Right cardiac atrium (tissue), 5 donors: ENCODE results near the gene TCIRG1. TPM values are rescaled to one million over a fixed set of nuclear protein-coding genes. Genes with fewer than 3 reads are reported as not detected.
A peak's percentile ranks its signal among the peaks of the same experiment; 100 is the strongest.
"Not testable (repeated sequence)": the region's sequence is repeated elsewhere in the genome, so short reads cannot be mapped to it uniquely, and the experiment has no call there.

Experiments used
- ATAC-seq, 2 donors: fragments of 200-7000 bp; cut with Tn5 transposase; one replicate each; pipeline versions ENCODE4 v1.8.0 to v1.9.1; 2020; ENCODE audit warnings: moderate library complexity in 2 of 2, mild to moderate bottlenecking in 1 of 2
- DNase-seq, 3 donors: peaks; one replicate each; pipeline ENCODE4 v3.0.0-alpha.2; 2020
- H3K27ac ChIP-seq: one replicate; pipeline ENCODE4 v1.5.1; 2013; ENCODE audit warnings: mild to moderate bottlenecking, low read length, control low read depth, moderate library complexity
- H3K27me3 ChIP-seq: one replicate; pipeline ENCODE4 v1.6.1; 2013; ENCODE audit not compliant: control insufficient read depth, insufficient read depth
- H3K4me1 ChIP-seq: one replicate; pipeline ENCODE4 v1.6.1; 2013; ENCODE audit warnings: low read length; ENCODE audit not compliant: control insufficient read depth, insufficient read depth
- H3K4me3 ChIP-seq: one replicate; pipeline ENCODE4 v1.5.1; 2013; ENCODE audit warnings: low read length, control low read depth
- H3K9me3 ChIP-seq: one replicate; pipeline ENCODE4 v1.6.1; 2013; ENCODE audit warnings: low read length; ENCODE audit not compliant: control insufficient read depth
- WGBS: extraction: QIAGEN DNeasy Blood & Tissue Kit; methylation state at CpG from one replicate; pipeline ENCODE4 v1.1.7; 2013; 5-methylcytosine and 5-hydroxymethylcytosine counted together
- intact Hi-C, 4 donors: fragments of 100-400 bp; cut with DNase I; formaldehyde crosslinking; loops; one replicate each; pipeline versions ENCODE4 v1.11.0 to v1.14.0; 2022 to 2023
- long read RNA-seq, 4 donors: library from polyadenylated mRNA; unstranded; transcript quantifications; one replicate each; pipeline ENCODE4 v2.0.0, GENCODE V29; 2020 to 2021
- polyA plus RNA-seq: library from polyadenylated mRNA; stranded (reverse); fragments of 200-250 nt; gene quantifications from one replicate; pipeline ENCODE4 v1.2.3, GENCODE V29; 2013
- total RNA-seq, 4 donors: library from RNA; stranded (reverse); fragmentation: NEBNext Ultra II Directional; extraction: Animal tissue kit (Norgen Biotek cat#: 25700); gene quantifications; one replicate each; pipeline ENCODE4 v1.2.1, GENCODE V29; 2021
- donor health status: healthy with polysubstance abuse.
- donor health status: DM: no; HTN: yes; CAD: no.
- donor health status: DM: no; HTN: no; CAD: no.
- donor health status: DM: no; HTN: yes; CAD: no; lungs with severe emphysema.
- donor health status: DM: yes; HTN: yes; CAD: no.

TCIRG1 gene, protein sequence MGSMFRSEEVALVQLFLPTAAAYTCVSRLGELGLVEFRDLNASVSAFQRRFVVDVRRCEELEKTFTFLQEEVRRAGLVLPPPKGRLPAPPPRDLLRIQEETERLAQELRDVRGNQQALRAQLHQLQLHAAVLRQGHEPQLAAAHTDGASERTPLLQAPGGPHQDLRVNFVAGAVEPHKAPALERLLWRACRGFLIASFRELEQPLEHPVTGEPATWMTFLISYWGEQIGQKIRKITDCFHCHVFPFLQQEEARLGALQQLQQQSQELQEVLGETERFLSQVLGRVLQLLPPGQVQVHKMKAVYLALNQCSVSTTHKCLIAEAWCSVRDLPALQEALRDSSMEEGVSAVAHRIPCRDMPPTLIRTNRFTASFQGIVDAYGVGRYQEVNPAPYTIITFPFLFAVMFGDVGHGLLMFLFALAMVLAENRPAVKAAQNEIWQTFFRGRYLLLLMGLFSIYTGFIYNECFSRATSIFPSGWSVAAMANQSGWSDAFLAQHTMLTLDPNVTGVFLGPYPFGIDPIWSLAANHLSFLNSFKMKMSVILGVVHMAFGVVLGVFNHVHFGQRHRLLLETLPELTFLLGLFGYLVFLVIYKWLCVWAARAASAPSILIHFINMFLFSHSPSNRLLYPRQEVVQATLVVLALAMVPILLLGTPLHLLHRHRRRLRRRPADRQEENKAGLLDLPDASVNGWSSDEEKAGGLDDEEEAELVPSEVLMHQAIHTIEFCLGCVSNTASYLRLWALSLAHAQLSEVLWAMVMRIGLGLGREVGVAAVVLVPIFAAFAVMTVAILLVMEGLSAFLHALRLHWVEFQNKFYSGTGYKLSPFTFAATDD
- total RNA-seq (10 to 100 TPM; 23.4 to 40.2 (median 36.6) TPM), polyA plus RNA-seq (38.3 TPM)
- long read RNA-seq, donor 1, transcript TCIRG1-201 (20 exons, 2,677 nt): major isoform, 13 of 77 reads
- long read RNA-seq, donor 1, partial matches to known transcripts: 26 of 77 reads
- long read RNA-seq, donor 1, other reads (novel, unspliced or antisense): 33 of 77 reads
- long read RNA-seq, donor 2, transcript TCIRG1-201 (20 exons, 2,677 nt): major isoform, 14 of 57 reads
- long read RNA-seq, donor 2, partial matches to known transcripts: 19 of 57 reads
- long read RNA-seq, donor 2, other reads (novel, unspliced or antisense): 24 of 57 reads
- long read RNA-seq, donor 3, transcript TCIRG1-213 (15 exons, 2,457 nt): minor isoform, 25 of 262 reads
- long read RNA-seq, donor 3, transcript TCIRG1-201 (20 exons, 2,677 nt): major isoform, 53 of 262 reads
- long read RNA-seq, donor 3, partial matches to known transcripts: 88 of 262 reads
- long read RNA-seq, donor 3, other reads (novel, unspliced or antisense): 95 of 262 reads
- long read RNA-seq, donor 4, transcript TCIRG1-201 (20 exons, 2,677 nt): major isoform, 15 of 38 reads
- long read RNA-seq, donor 4, partial matches to known transcripts: 5 of 38 reads
- long read RNA-seq, donor 4, other reads (novel, unspliced or antisense): 14 of 38 reads

- peak within 1 kb of the TSS; percentile 83 for H3K27ac ChIP-seq
- no peaks in the 10 kb centered on the region for H3K9me3 ChIP-seq
- intact Hi-C loops: loop anchor here in 2 of 4 donors (5.0 to 10.0 kb wide), 2 partner anchors 78 to 276 kb away; partner anchors contain the start of gene LRP5 (in 1 of the 2)
- peak within 1 kb of the TSS; percentile 73 for H3K4me3 ChIP-seq
- peaks cover 11% of the 10 kb centered on the region for H3K4me1 ChIP-seq
- peak; percentile 88 to 90 for ATAC-seq
- peak; percentile 89 to 96 (median 96) for DNase-seq
- no peaks in the 10 kb centered on the region for H3K27me3 ChIP-seq
- WGBS: 7% methylated on average over 51 of the region's 51 CpGs
Observed at GRCh38 chr11:68038718-68039525, at the start of gene TCIRG1. Gene TCIRG1, plus strand, starts transcription at chr11:68039025. Its CDS starts 2,247 bp downstream, at chr11:68041272.

GRCh38 chr11:67990546-67991346, 48.1 kb upstream of the TCIRG1 start:
- H3K4me3 ChIP-seq: peak overlapping the region; percentile 28
- intact Hi-C loops, H3K27ac ChIP-seq, H3K9me3 ChIP-seq, H3K4me1 ChIP-seq, H3K27me3 ChIP-seq: not testable (repeated sequence)
- peak in 1 of 3 donors; percentile 73 for DNase-seq
- WGBS: 12% methylated on average over 48 of the region's 58 CpGs
- peak; percentile 65 to 69 for ATAC-seq

- 11% methylated on average over 63 of the region's 70 CpGs for WGBS
Observed at GRCh38 chr11:67991347-67992121, 47.3 kb upstream of the TCIRG1 start.

GRCh38 chr11:67993821-67994220, 45.0 kb upstream of the TCIRG1 start:
- H3K9me3 ChIP-seq, ATAC-seq, intact Hi-C loops, DNase-seq, H3K4me3 ChIP-seq, H3K27me3 ChIP-seq, H3K4me1 ChIP-seq, H3K27ac ChIP-seq: not testable (repeated sequence)
- WGBS: 48% methylated on average over 12 of the region's 12 CpGs

More at GRCh38 chr11:67991347-67992121, 47.3 kb upstream of the TCIRG1 start:
- H3K4me1 ChIP-seq, H3K9me3 ChIP-seq, H3K27me3 ChIP-seq, H3K27ac ChIP-seq, ATAC-seq, intact Hi-C loops: not testable (repeated sequence)
- DNase-seq: peak in 1 of 3 donors; percentile 68
- peak overlapping the region; percentile 28 for H3K4me3 ChIP-seq

DNA sequence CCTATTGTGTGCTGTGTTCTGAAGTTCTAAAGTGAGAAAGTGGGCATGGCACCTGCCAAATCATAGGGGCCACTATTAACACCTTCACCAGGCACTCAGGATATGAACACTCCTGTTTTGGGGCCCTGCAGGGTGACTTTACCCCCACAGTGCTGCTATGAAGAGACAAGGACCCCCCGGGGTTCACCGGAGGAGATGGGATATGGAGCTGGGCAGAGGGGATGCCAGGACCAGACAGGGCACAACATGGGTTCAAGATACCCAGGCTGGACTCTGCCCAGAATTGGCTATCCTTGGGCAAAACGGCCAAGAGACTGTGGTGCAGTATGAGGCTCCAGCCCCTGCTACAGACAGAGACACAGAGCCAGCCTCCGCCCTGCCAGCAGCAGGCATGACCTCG, 44.4 kb upstream of the TCIRG1 start:
- H3K9me3 ChIP-seq, H3K27ac ChIP-seq, intact Hi-C loops, DNase-seq, H3K4me3 ChIP-seq, H3K27me3 ChIP-seq, ATAC-seq, H3K4me1 ChIP-seq: not testable (repeated sequence)
- 95% methylated on average over 5 of the region's 5 CpGs for WGBS

GRCh38 chr11:67995129-67995528, 43.7 kb upstream of the TCIRG1 start:
- intact Hi-C loops, H3K4me1 ChIP-seq, ATAC-seq, H3K4me3 ChIP-seq, DNase-seq, H3K9me3 ChIP-seq, H3K27me3 ChIP-seq, H3K27ac ChIP-seq: not testable (repeated sequence)
- 96% methylated on average over 3 of the region's 3 CpGs for WGBS

- H3K27me3 ChIP-seq, H3K4me3 ChIP-seq, H3K27ac ChIP-seq, DNase-seq, ATAC-seq, intact Hi-C loops, H3K9me3 ChIP-seq, H3K4me1 ChIP-seq: not testable (repeated sequence)
- 84% methylated on average over 14 of the region's 14 CpGs for WGBS
Observed at GRCh38 chr11:67995579-67995978, 43.2 kb upstream of the TCIRG1 start.

DNA sequence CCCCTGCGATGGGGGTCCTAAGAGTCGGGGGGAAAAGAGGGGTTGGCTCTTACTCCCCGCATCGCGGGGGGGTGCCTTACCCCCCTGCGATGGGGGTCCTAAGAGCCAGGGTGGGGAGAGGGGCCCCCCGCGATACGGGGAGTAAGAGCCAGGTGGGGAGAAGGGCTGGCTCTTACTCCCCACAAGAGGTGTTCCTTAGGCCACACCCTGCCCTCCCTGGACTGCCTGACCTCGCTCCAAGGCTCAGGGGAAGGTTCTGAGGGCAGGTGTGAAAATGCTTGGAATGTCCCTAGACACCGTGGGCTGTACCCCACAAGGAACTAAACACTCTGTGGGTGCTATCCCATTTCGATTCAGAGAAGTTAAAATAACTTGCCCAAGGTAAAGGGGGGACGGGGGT, 42.8 kb upstream of the TCIRG1 start:
- ATAC-seq (no peak), DNase-seq (no peak)
- intact Hi-C loops: no loop called here
- H3K4me1 ChIP-seq: peaks cover under 1% of the 10 kb centered on the region
- WGBS: 94% methylated on average over 13 of the region's 13 CpGs
- H3K27ac ChIP-seq: no peak overlapping the region
- H3K27me3 ChIP-seq: no peaks in the 10 kb centered on the region
- no peak overlapping the region for H3K4me3 ChIP-seq
- H3K9me3 ChIP-seq: no peaks in the 10 kb centered on the region
